Effector memory CD4-positive, alpha-beta T cell (primary cell): ENCODE measurements around the gene TASP1.
"Not testable (repeated sequence)": the region's sequence is repeated elsewhere in the genome, so short reads cannot be mapped to it uniquely, and the experiment has no call there.

Experiments used
- DNase-seq, 3 donors: peaks; one replicate each; pipeline ENCODE4 v3.0.0-alpha.2; 2020
- H3K27ac ChIP-seq: 2 replicates; pipeline ENCODE4 v1.7.0; 2013; ENCODE audit warnings: mild to moderate bottlenecking, low read length, moderate library complexity; ENCODE audit not compliant: insufficient read depth, poor library complexity, severe bottlenecking
- H3K27me3 ChIP-seq: replicated peaks from 2 replicates; pipeline ENCODE4 v1.7.0; 2013; ENCODE audit warnings: mild to moderate bottlenecking, low read length; ENCODE audit not compliant: insufficient read depth, control insufficient read depth, poor library complexity, severe bottlenecking
- H3K36me3 ChIP-seq: 2 replicates; pipeline ENCODE4 v1.7.0; 2013; ENCODE audit warnings: mild to moderate bottlenecking, low read length, moderate library complexity; ENCODE audit not compliant: control insufficient read depth, insufficient read depth
- H3K4me1 ChIP-seq: 2 replicates; pipeline ENCODE4 v1.7.0; 2013; ENCODE audit warnings: low read length, mild to moderate bottlenecking; ENCODE audit not compliant: control insufficient read depth, insufficient read depth, poor library complexity, severe bottlenecking
- H3K4me3 ChIP-seq: 2 replicates; pipeline ENCODE4 v1.7.0; 2013; ENCODE audit warnings: low read length, low read depth, mild to moderate bottlenecking; ENCODE audit not compliant: insufficient read depth, poor library complexity, severe bottlenecking
- H3K9me3 ChIP-seq: 2 replicates; pipeline ENCODE4 v1.7.0; 2013; ENCODE audit warnings: mild to moderate bottlenecking, low read length, moderate library complexity; ENCODE audit not compliant: control insufficient read depth

The TASP1 gene

GRCh38 chr20:13618456-13618855, 20.3 kb downstream of the TASP1 start:
- not testable (repeated sequence) for H3K27ac ChIP-seq, H3K4me3 ChIP-seq, H3K4me1 ChIP-seq, DNase-seq, H3K27me3 ChIP-seq, H3K9me3 ChIP-seq, H3K36me3 ChIP-seq

DNA sequence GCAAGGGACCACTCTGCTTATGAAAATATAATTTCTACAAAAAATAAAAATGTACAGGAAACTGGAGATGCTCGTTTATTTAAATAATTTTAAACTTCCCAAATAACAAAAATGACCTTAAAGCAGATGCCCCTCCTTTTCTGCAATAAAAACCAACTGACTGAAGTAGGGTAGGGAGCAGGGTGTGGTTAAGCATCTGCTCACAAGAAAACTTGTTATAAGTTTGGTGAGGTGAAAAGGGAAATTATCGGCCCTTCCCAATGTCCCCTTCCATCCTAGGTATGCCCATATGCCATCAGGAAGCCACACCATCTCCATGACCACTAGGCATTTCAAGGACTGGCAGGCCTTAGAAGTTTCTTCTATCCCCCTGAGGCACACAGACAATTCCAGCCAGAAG, 21.1 kb downstream of the TASP1 start:
- H3K4me1 ChIP-seq, H3K27ac ChIP-seq, H3K36me3 ChIP-seq, H3K27me3 ChIP-seq, H3K9me3 ChIP-seq, DNase-seq, H3K4me3 ChIP-seq: not testable (repeated sequence)

GRCh38 chr20:13616713-13617112, 22.0 kb downstream of the TASP1 start:
- H3K9me3 ChIP-seq, H3K4me3 ChIP-seq, DNase-seq, H3K27me3 ChIP-seq, H3K36me3 ChIP-seq, H3K27ac ChIP-seq, H3K4me1 ChIP-seq: not testable (repeated sequence)

- Histone ChIP-seq H3K27ac (no peak overlapping the region), H3K4me3 (no peak overlapping the region), H3K4me1 (no peaks in the 10 kb centered on the region), H3K27me3 (no peaks in the 10 kb centered on the region), H3K36me3 (no peaks in the 10 kb centered on the region), H3K9me3 (no peaks in the 10 kb centered on the region)
- DNase-seq = no peak
Measured at GRCh38 chr20:13613917-13614316, 24.8 kb downstream of the TASP1 start.

DNA sequence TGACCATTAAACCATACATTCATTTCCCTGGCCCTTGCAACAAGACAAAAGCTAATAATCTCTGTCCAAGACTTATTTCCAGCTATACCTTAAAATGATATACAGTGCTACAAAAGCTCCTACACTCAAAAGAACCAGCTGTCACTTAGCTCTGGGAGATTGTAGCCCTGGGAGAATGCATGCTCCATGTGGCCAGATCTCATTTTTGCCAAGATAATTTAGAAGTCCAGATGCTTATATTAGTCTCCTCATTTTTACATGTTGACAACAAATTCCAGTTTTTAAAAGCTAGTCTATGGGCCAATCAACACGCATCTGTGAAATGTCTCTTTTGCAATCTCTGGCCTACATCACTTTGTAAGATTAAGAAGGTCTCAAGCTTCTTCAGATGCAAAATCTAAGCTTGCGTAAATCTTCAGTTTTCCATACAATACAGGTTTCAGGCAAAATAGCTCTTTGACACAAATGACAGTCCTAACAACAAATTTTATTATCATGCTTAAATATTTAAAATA, 27.1 kb downstream of the TASP1 start:
- Histone ChIP-seq H3K27ac (no peak overlapping the region), H3K9me3 (no peaks in the 10 kb centered on the region)
- DNase-seq = no peak

GRCh38 chr20:13610184-13610583, 28.5 kb downstream of the TASP1 start:
- H3K36me3 ChIP-seq = no peaks in the 10 kb centered on the region
- no peak overlapping the region for H3K4me3 ChIP-seq
- DNase-seq = no peak
- no peaks in the 10 kb centered on the region for H3K4me1 ChIP-seq
- H3K9me3 ChIP-seq = no peaks in the 10 kb centered on the region
- H3K27me3 ChIP-seq = no peaks in the 10 kb centered on the region
- H3K27ac ChIP-seq = no peak overlapping the region

More for the DNA sequence above, 27.1 kb downstream of the TASP1 start:
- no peaks in the 10 kb centered on the region for H3K27me3 ChIP-seq
- no peaks in the 10 kb centered on the region for H3K36me3 ChIP-seq
- no peaks in the 10 kb centered on the region for H3K4me1 ChIP-seq
- H3K4me3 ChIP-seq = no peak overlapping the region

GRCh38 chr20:13608066-13608465, 30.7 kb downstream of the TASP1 start:
- no peak for DNase-seq

GRCh38 chr20:13593423-13593822, 45.3 kb downstream of the TASP1 start:
- not testable (repeated sequence) for H3K4me1 ChIP-seq, DNase-seq, H3K36me3 ChIP-seq, H3K27me3 ChIP-seq, H3K9me3 ChIP-seq, H3K27ac ChIP-seq, H3K4me3 ChIP-seq

More at GRCh38 chr20:13608066-13608465, 30.7 kb downstream of the TASP1 start:
- H3K27ac ChIP-seq = no peak overlapping the region
- no peaks in the 10 kb centered on the region for H3K27me3 ChIP-seq
- no peaks in the 10 kb centered on the region for H3K9me3 ChIP-seq
- H3K36me3 ChIP-seq = no peaks in the 10 kb centered on the region
- H3K4me1 ChIP-seq = no peaks in the 10 kb centered on the region
- no peak overlapping the region for H3K4me3 ChIP-seq

DNA sequence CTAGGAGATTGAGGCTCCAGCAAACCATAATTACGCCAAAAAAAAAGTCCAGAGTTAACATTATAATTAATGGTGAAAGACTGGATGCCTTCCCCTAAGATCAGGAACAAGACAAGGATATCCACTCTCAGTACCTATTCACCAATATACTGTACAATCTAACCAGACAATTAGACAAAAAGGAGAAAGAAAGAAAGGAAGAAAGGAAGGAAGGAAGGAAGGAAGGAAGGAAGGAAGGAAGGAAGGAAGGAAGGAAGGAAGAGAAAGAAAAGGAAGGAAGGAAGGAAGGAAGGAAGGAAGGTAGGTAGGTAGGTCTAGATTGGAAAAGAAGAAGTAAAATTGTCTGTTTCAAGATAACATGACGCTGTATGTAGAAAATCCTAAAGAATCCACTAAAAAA, 50.7 kb downstream of the TASP1 start:
- Histone ChIP-seq H3K36me3 (peaks cover 4% of the 10 kb centered on the region), H3K9me3 (no peaks in the 10 kb centered on the region), H3K27ac (no peak overlapping the region), H3K27me3 (no peaks in the 10 kb centered on the region), H3K4me3 (no peak overlapping the region), H3K4me1 (no peaks in the 10 kb centered on the region)
- no peak for DNase-seq

DNA sequence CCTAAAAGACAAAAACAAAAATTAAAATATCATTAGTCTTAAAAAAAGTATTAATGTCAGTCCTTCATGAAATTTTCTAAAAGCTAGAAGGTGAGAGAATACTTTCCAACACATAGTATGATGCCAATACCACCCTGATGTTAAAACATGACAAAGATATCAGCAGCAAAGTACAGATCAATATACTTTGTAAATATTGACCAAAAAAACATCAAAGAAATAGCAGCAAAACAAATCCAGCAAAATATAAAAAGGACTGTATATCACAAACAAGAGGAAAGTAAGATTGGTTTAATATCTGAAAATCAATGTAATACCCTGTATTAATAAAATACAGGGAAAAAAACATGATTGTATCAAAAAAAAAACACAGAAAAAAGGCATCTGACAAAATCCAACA, 51.4 kb downstream of the TASP1 start:
- Histone ChIP-seq H3K9me3 (no peaks in the 10 kb centered on the region), H3K4me3 (no peak overlapping the region), H3K27ac (no peak overlapping the region), H3K27me3 (no peaks in the 10 kb centered on the region), H3K36me3 (peaks cover 7% of the 10 kb centered on the region), H3K4me1 (no peaks in the 10 kb centered on the region)
- no peak for DNase-seq

GRCh38 chr20:13586133-13586532, 52.6 kb downstream of the TASP1 start:
- no peak for DNase-seq

More at GRCh38 chr20:13586133-13586532, 52.6 kb downstream of the TASP1 start:
- Histone ChIP-seq H3K27me3 (no peaks in the 10 kb centered on the region), H3K4me3 (no peak overlapping the region), H3K27ac (no peak overlapping the region), H3K9me3 (no peaks in the 10 kb centered on the region), H3K4me1 (no peaks in the 10 kb centered on the region), H3K36me3 (peaks cover 7% of the 10 kb centered on the region)
